MM.1S (cell line): ENCODE measurements around the gene SH3BP4.

Source experiments
- DNase-seq: peaks from one replicate; pipeline ENCODE4 v3.0.0-alpha.2; 2015
- H2AFZ ChIP-seq: fragments of 300-600 bp; sonication (generic); 2 replicates; pipeline ENCODE4 v1.6.0; 2016; ENCODE audit warnings: antibody characterized with exemption, low read length
- H3F3A ChIP-seq: fragments of 300-600 bp; sonication (generic); 2 replicates; pipeline ENCODE4 v1.6.1; 2016; ENCODE audit warnings: mild to moderate bottlenecking, antibody characterized with exemption, low read length, moderate library complexity, mixed read lengths; ENCODE audit not compliant: insufficient read depth
- H3K27ac ChIP-seq: fragments of 300-600 bp; sonication (generic); 2 replicates; pipeline ENCODE4 v1.5.1; 2016; ENCODE audit warnings: mild to moderate bottlenecking, low read length
- H3K27me3 ChIP-seq: fragments of 300-600 bp; sonication (generic); replicated peaks from 2 replicates; pipeline ENCODE4 v1.6.0; 2016; ENCODE audit warnings: low read length; ENCODE audit not compliant: insufficient read depth
- H3K36me3 ChIP-seq: fragments of 300-600 bp; sonication (generic); replicated peaks from 2 replicates; pipeline ENCODE4 v1.6.1; 2016; ENCODE audit warnings: mild to moderate bottlenecking, low read length, mixed read lengths; ENCODE audit not compliant: insufficient read depth
- H3K4me1 ChIP-seq: fragments of 300-600 bp; sonication (generic); 2 replicates; pipeline ENCODE4 v1.6.1; 2016; ENCODE audit warnings: low read length, mixed read lengths
- H3K4me2 ChIP-seq: fragments of 300-600 bp; sonication (generic); 2 replicates; pipeline ENCODE4 v1.6.0; 2016; ENCODE audit warnings: low read depth, low read length
- H3K4me3 ChIP-seq: fragments of 300-600 bp; sonication (generic); 2 replicates; pipeline ENCODE4 v1.5.1; 2016; ENCODE audit warnings: low read length, mixed read lengths
- H3K79me2 ChIP-seq: fragments of 300-600 bp; sonication (generic); 2 replicates; pipeline ENCODE4 v1.6.1; 2016; ENCODE audit warnings: mixed run types, low read length, mixed read lengths
- H3K9ac ChIP-seq: fragments of 300-600 bp; sonication (generic); 2 replicates; pipeline ENCODE4 v1.6.1; 2016; ENCODE audit warnings: low read length, mixed read lengths
- H3K9me2 ChIP-seq: fragments of 300-600 bp; sonication (generic); replicated peaks from 2 replicates; pipeline ENCODE4 v1.6.1; 2016; ENCODE audit warnings: mild to moderate bottlenecking, low read length, mixed read lengths; ENCODE audit not compliant: insufficient read depth
- H3K9me3 ChIP-seq: fragments of 300-600 bp; sonication (generic); replicated peaks from 2 replicates; pipeline ENCODE4 v1.6.1; 2016; ENCODE audit warnings: mild to moderate bottlenecking, low read length, mixed read lengths; ENCODE audit not compliant: insufficient read depth
- H4K20me1 ChIP-seq: fragments of 300-600 bp; sonication (generic); 2 replicates; pipeline ENCODE4 v1.6.1; 2016; ENCODE audit warnings: mild to moderate bottlenecking, low read length, moderate library complexity, mixed read lengths; ENCODE audit not compliant: insufficient read depth
- CTCF ChIP-seq: fragments of 300-600 bp; sonication (generic); IDR thresholded peaks from 2 replicates; pipeline ENCODE4 v1.5.1; 2016; ENCODE audit warnings: antibody characterized with exemption, low read length, mixed read lengths
- EZH2 ChIP-seq: fragments of 300-600 bp; sonication (generic); optimal IDR thresholded peaks from 2 replicates; pipeline ENCODE3; 2017; ENCODE audit warnings: low read depth, mild to moderate bottlenecking, antibody characterized with exemption, low read length, mixed read lengths
- EZH2phosphoT487 ChIP-seq: fragments of 300-600 bp; sonication (generic); IDR thresholded peaks from 2 replicates; pipeline ENCODE4 v1.6.1; 2018; ENCODE audit warnings: antibody characterized with exemption, low read length

Gene SH3BP4

GRCh38 chr2:234986876-234987720, 35.3 kb downstream of the SH3BP4 start:
- Histone ChIP-seq H3K27ac (no peak overlapping the region), H3K9me2 (no peaks in the 10 kb centered on the region), H3K9me3 (no peaks in the 10 kb centered on the region), H3K27me3 (no peaks in the 10 kb centered on the region), H3F3A (no peaks in the 10 kb centered on the region), H3K4me2 (no peak overlapping the region), H4K20me1 (no peaks in the 10 kb centered on the region), H3K9ac (no peak overlapping the region), H3K4me1 (no peaks in the 10 kb centered on the region), H3K36me3 (no peaks in the 10 kb centered on the region), H3K79me2 (no peaks in the 10 kb centered on the region), H2AFZ (no peak overlapping the region), H3K4me3 (no peak overlapping the region)
- TF ChIP-seq EZH2 (no peak), CTCF (no peak), EZH2phosphoT487 (no peak)
- DNase-seq = no peak

- no peak for TF ChIP-seq EZH2
- no peak for TF ChIP-seq CTCF
- TF ChIP-seq EZH2phosphoT487 = no peak
- H3K36me3 ChIP-seq = no peaks in the 10 kb centered on the region
- no peak overlapping the region for H3K9ac ChIP-seq
- peaks cover under 1% of the 10 kb centered on the region; the same call in 1 of the 2 replicates for H3K4me1 ChIP-seq
- no peaks in the 10 kb centered on the region; the same call in 1 of the 2 replicates for H3K79me2 ChIP-seq
- H3K9me2 ChIP-seq = no peaks in the 10 kb centered on the region
- DNase-seq = no peak
- H4K20me1 ChIP-seq = no peaks in the 10 kb centered on the region
- no peaks in the 10 kb centered on the region for H3K9me3 ChIP-seq
- no peak overlapping the region for H2AFZ ChIP-seq
- no peaks in the 10 kb centered on the region for H3F3A ChIP-seq
- H3K4me3 ChIP-seq = no peak overlapping the region
- H3K27ac ChIP-seq = no peak overlapping the region
- no peak overlapping the region for H3K4me2 ChIP-seq
- H3K27me3 ChIP-seq = no peaks in the 10 kb centered on the region
Measured at GRCh38 chr2:234987754-234988153, 35.9 kb downstream of the SH3BP4 start.

DNA sequence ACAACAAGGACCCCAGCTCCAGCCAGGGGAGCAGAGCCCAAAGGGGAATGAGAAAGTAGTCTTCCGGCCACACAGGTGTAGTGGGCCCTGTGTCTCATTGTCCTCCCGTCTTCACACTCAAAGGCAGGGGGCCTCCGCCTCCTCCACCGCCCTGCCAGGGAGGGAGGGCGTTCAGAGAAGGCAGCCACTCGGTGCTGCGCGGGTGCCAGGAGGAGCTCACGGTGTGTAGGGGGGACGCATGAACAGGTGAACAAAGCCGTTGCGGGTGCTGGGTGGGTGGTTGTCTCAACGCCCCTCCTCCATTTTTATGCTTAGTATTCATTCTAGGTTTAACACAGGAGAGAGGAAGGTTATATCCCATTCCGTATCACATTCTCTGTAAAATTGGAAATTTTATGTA, 36.7 kb downstream of the SH3BP4 start:
- H3K36me3 ChIP-seq = no peaks in the 10 kb centered on the region
- no peaks in the 10 kb centered on the region for H3K27me3 ChIP-seq
- no peaks in the 10 kb centered on the region for H4K20me1 ChIP-seq
- no peak overlapping the region for H3K9ac ChIP-seq
- TF ChIP-seq CTCF (no peak), EZH2 (no peak), EZH2phosphoT487 (no peak)
- H2AFZ ChIP-seq = no peak overlapping the region
- H3K79me2 ChIP-seq = no peaks in the 10 kb centered on the region; the same call in 1 of the 2 replicates
- peaks cover 6% of the 10 kb centered on the region; the same call in 1 of the 2 replicates for H3K4me1 ChIP-seq
- H3K9me2 ChIP-seq = no peaks in the 10 kb centered on the region
- H3K4me3 ChIP-seq = no peak overlapping the region
- no peak overlapping the region for H3K4me2 ChIP-seq
- H3K9me3 ChIP-seq = no peaks in the 10 kb centered on the region
- no peak overlapping the region for H3K27ac ChIP-seq
- DNase-seq = no peak
- H3F3A ChIP-seq = peaks cover 6% of the 10 kb centered on the region
